Lower lobe of right lung (tissue), 2 donors: ENCODE results near the gene RPL32. TPM values are rescaled to one million over a fixed set of nuclear protein-coding genes. Genes with fewer than 3 reads are reported as not detected.

Source experiments
- ATAC-seq, 2 donors: fragments of 200-7000 bp; cut with Tn5 transposase; one replicate each; pipeline ENCODE4 v1.9.1; 2020 to 2022; ENCODE audit warnings: mild to moderate bottlenecking in 2 of 2, moderate library complexity in 2 of 2
- DNase-seq: peaks from one replicate; pipeline ENCODE4 v3.0.0-alpha.2; 2020
- H3K27ac ChIP-seq: fragments of 200-600 bp; one replicate; pipeline ENCODE4 v1.8.0; 2022
- H3K27me3 ChIP-seq: fragments of 200-600 bp; one replicate; pipeline ENCODE4 v1.8.0; 2022; ENCODE audit warnings: low read depth
- H3K36me3 ChIP-seq: fragments of 200-600 bp; one replicate; pipeline ENCODE4 v1.8.0; 2022; ENCODE audit warnings: mild to moderate bottlenecking
- H3K4me1 ChIP-seq: fragments of 200-600 bp; one replicate; pipeline ENCODE4 v1.8.0; 2022
- H3K4me3 ChIP-seq: fragments of 200-600 bp; one replicate; pipeline ENCODE4 v1.8.0; 2022; ENCODE audit warnings: mild to moderate bottlenecking
- H3K9me3 ChIP-seq: fragments of 200-600 bp; one replicate; pipeline ENCODE4 v1.8.0; 2022
- intact Hi-C: fragments of 100-400 bp; cut with DNase I; formaldehyde crosslinking; loops from one replicate; pipeline ENCODE4 v1.11.0; 2022
- total RNA-seq: library from RNA; stranded (reverse); fragmentation: NEBNext Ultra II Directional; extraction: Animal tissue kit (Norgen Biotek cat#: 25700); gene quantifications from one replicate; pipeline ENCODE4 v1.2.1, GENCODE V29; 2021
- TF ChIP-seq, protein P1 (sequence below): fragments of 200-600 bp; IDR thresholded peaks from one replicate; pipeline ENCODE4 v1.8.0; 2022; ENCODE audit warnings: antibody characterized with exemption, mild to moderate bottlenecking
- donor health status: DM: no; HTN: yes; CAD: no; lungs with severe emphysema.

The RPL32 gene
- total RNA-seq, 1 donor from 2014 or later = 1,243 TPM

GRCh38 chr3:12838179-12838965 is 3.0 kb downstream of the RPL32 start:
- no peak for ATAC-seq

GRCh38 chr3:12837295-12837986 is 3.9 kb downstream of the RPL32 start:
- TF ChIP-seq, protein P1, sequence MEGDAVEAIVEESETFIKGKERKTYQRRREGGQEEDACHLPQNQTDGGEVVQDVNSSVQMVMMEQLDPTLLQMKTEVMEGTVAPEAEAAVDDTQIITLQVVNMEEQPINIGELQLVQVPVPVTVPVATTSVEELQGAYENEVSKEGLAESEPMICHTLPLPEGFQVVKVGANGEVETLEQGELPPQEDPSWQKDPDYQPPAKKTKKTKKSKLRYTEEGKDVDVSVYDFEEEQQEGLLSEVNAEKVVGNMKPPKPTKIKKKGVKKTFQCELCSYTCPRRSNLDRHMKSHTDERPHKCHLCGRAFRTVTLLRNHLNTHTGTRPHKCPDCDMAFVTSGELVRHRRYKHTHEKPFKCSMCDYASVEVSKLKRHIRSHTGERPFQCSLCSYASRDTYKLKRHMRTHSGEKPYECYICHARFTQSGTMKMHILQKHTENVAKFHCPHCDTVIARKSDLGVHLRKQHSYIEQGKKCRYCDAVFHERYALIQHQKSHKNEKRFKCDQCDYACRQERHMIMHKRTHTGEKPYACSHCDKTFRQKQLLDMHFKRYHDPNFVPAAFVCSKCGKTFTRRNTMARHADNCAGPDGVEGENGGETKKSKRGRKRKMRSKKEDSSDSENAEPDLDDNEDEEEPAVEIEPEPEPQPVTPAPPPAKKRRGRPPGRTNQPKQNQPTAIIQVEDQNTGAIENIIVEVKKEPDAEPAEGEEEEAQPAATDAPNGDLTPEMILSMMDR = no peak
- no peaks in the 10 kb centered on the region for H3K9me3 ChIP-seq
- peaks cover 40% of the 10 kb centered on the region for H3K4me1 ChIP-seq
- no peak overlapping the region for H3K27ac ChIP-seq
- ATAC-seq (no peak), DNase-seq (no peak)
- intact Hi-C loops = no loop called here
- H3K4me3 ChIP-seq = no peak overlapping the region
- H3K27me3 ChIP-seq = no peaks in the 10 kb centered on the region
- H3K36me3 ChIP-seq = peaks cover 76% of the 10 kb centered on the region

More at GRCh38 chr3:12838179-12838965, 3.0 kb downstream of the RPL32 start:
- peaks cover 66% of the 10 kb centered on the region for H3K36me3 ChIP-seq
- no peaks in the 10 kb centered on the region for H3K9me3 ChIP-seq
- H3K4me1 ChIP-seq = peaks cover 40% of the 10 kb centered on the region
- TF ChIP-seq, protein P1 = no peak
- intact Hi-C loops = no loop called here
- H3K27ac ChIP-seq = no peak overlapping the region
- no peak overlapping the region for H3K4me3 ChIP-seq
- no peak for DNase-seq
- H3K27me3 ChIP-seq = no peaks in the 10 kb centered on the region

GRCh38 chr3:12835052-12835665 is 6.2 kb downstream of the RPL32 start:
- intact Hi-C loops = no loop called here
- H3K9me3 ChIP-seq = no peaks in the 10 kb centered on the region
- no peak for ATAC-seq

DNA sequence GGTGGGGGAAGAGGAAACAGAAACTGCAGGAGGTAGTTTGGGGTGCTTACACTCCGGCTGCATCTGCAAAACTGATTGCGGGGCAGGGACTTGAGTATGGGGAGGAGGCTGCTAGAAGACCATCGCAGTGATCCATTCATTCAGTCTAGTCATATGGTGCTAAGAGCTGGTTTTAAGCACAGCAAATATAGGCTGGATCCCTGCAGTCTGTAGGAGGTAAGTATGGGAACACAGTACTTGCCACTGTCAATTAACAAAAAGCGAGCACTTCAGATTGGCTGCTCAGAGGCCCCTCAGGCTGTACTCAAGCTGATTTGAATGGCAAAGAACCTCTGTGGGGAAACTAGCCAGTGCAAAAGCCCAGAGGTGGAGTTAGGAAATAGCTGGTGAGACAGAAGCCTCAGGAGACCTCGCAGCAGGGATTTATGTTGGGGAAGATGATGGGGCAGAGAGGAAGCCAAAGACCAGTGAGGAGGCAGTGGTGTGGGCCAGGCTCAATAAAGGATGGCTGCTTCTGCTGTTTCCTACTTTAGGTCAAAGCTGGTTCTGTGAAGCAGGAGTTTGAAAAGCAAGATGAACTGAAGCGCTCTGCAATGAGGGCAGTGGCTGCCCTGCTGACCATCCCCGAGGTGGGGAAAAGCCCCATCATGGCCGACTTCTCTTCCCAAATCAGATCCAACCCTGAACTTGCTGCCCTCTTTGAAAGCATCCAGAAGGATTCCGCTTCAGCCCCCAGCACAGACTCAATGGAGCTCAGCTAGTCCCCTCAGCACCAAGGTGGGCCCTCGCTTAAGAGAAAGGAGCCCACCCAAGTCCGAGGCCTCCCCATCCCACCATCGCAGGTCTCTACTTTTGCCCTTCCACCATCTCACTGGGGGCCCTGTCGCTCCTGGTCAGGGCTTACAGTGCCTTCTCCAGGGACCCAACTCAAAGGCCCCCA is 7.9 kb downstream of the RPL32 start:
- peaks cover 11% of the 10 kb centered on the region for H3K4me1 ChIP-seq
- H3K9me3 ChIP-seq = no peaks in the 10 kb centered on the region
- DNase-seq = no peak
- H3K4me3 ChIP-seq = no peak overlapping the region
- intact Hi-C loops = no loop called here
- no peak for ATAC-seq
- H3K36me3 ChIP-seq = peaks cover 99% of the 10 kb centered on the region
- TF ChIP-seq, protein P1 = no peak
- H3K27me3 ChIP-seq = no peaks in the 10 kb centered on the region
- H3K27ac ChIP-seq = no peak overlapping the region

More at GRCh38 chr3:12835052-12835665, 6.2 kb downstream of the RPL32 start:
- Histone ChIP-seq H3K36me3 (peaks cover 98% of the 10 kb centered on the region), H3K27ac (no peak overlapping the region), H3K27me3 (no peaks in the 10 kb centered on the region), H3K4me3 (no peak overlapping the region), H3K4me1 (peaks cover 28% of the 10 kb centered on the region)
- no peak for DNase-seq
- TF ChIP-seq, protein P1 = no peak
